ENCODE data around the gene KCTD19.

DNA sequence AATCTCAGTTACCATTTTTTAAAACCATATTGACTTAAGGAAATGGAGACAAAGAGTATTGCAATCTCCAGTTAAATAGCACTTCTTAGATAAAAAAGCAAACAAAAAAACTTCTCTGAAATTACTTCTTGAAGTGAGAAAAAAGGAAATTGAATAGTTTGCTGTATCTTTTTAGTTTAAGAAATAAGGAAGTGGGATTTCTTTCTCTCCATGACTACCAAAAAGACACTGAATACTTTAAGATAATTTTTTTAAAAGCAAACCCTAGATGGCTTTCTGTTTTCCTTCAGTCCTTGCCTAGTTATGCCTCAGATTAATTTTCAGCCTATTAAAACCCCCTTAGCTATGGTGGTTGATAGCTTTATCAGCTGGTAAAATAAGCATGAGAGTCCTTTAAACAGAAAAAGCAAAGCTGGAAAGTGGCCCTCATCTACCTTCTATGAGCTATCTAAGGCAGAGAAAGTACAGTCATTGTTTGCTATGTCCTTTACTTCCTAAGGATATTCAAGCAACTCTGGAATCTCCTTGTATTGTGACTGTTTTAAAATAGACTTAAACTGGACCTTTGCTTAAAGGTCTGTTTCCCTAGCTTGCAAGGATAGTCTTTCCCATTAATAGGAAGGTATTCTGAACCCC lies 38.2 kb upstream of the KCTD19 start:
- TF ChIP-seq CTCF (IDR thresholded peaks at IDR 0.05) = no peak
- TF ChIP-seq POLR2AphosphoS5 (IDR thresholded peaks at IDR 0.05) = no peak

Data from prostate gland (tissue), 2 donors.